Mesendoderm (in vitro differentiated cells): Measurements from ENCODE around the gene NEMF. TPM values are rescaled to one million over a fixed set of nuclear protein-coding genes. Genes with fewer than 3 reads are reported as not detected.

Experiments used
- small RNA-seq: library from polyadenylated mRNA; stranded (forward); fragments of <200 nt; extraction: miRNeasy Mini kit (QIAGEN cat#:217004); gene quantifications from one replicate; pipeline ENCODE3, GENCODE V24; 2013; ENCODE audit not compliant: insufficient read depth

NEMF gene

Small RNAs within 50 kb of the gene (small RNA-seq; reads per million reads assigned to genes)
- not detected for gene RF00019
- gene RN7SL2 = not detected
- gene RN7SL3 = 0.90 reads per million
- gene RNU6-189P = not detected
- gene RNU6-539P = not detected
